Endothelial cell (in vitro differentiated cells): Measurements from ENCODE around the gene KRTAP10-3. TPM values are rescaled to one million over a fixed set of nuclear protein-coding genes. Genes with fewer than 3 reads are reported as not detected.
"Not testable (repeated sequence)": the region's sequence is repeated elsewhere in the genome, so short reads cannot be mapped to it uniquely, and the experiment has no call there.

ENCODE experiments used
- DNase-seq: peaks from one replicate; pipeline ENCODE4 v3.0.0; 2021; ENCODE audit warnings: low spot score
- H3K27ac Mint-ChIP-seq: one replicate; pipeline ENCODE4 v1.8.0; 2021; ENCODE audit warnings: mixed read lengths, inconsistent platforms; ENCODE audit not compliant: unreplicated experiment
- H3K27me3 Mint-ChIP-seq: one replicate; pipeline ENCODE4 v1.8.0; 2021; ENCODE audit warnings: mild to moderate bottlenecking, moderate library complexity, mixed read lengths, inconsistent platforms; ENCODE audit not compliant: unreplicated experiment
- H3K36me3 Mint-ChIP-seq: one replicate; pipeline ENCODE4 v1.8.0; 2021; ENCODE audit warnings: mild to moderate bottlenecking, low read depth, mixed read lengths, inconsistent platforms; ENCODE audit not compliant: unreplicated experiment
- H3K4me1 Mint-ChIP-seq: one replicate; pipeline ENCODE4 v1.8.0; 2021; ENCODE audit warnings: mild to moderate bottlenecking, mixed read lengths, inconsistent platforms; ENCODE audit not compliant: unreplicated experiment
- H3K4me3 Mint-ChIP-seq: one replicate; pipeline ENCODE4 v1.8.0; 2021; ENCODE audit warnings: mild to moderate bottlenecking, mixed read lengths, inconsistent platforms; ENCODE audit not compliant: unreplicated experiment
- H3K9me3 Mint-ChIP-seq: one replicate; pipeline ENCODE4 v1.8.0; 2021; ENCODE audit warnings: mixed read lengths, inconsistent platforms; ENCODE audit not compliant: unreplicated experiment
- total RNA-seq: library from RNA; stranded (reverse); fragmentation: NEBNext Ultra II Directional; extraction: Animal tissue kit (Norgen Biotek cat#: 25700); gene quantifications from one replicate; pipeline ENCODE4 v1.2.1, GENCODE V29; 2021; ENCODE audit not compliant: unreplicated experiment
- TF ChIP-seq, protein P1 (sequence below): fragments of 200-600 bp; sonication (generic); IDR thresholded peaks from one replicate; pipeline ENCODE4 v1.5.0; 2021; ENCODE audit warnings: antibody characterized with exemption; ENCODE audit not compliant: unreplicated experiment

KRTAP10-3 gene
- total RNA-seq, 1 donor from 2014 or later, result not detected

DNA sequence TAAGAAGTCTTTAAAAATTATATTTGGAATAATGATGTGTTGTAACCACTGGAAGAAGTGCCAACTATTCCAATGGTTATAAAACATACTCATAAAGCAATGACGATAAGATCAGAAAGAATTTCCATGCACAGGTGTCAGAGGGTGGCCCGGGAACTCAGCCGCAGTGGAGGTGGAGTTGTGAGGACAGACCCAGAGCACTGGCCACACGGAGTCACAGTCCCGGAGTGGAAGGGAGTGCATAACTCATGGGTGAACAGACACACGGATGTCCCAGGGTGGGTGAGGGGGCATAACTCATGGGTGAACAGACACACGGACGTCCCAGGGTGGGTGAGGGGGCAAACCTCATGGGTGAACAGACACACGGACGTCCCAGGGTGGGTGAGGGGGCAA lies 17.4 kb upstream of the KRTAP10-3 start:
- Mint-ChIP-seq H3K4me1 (peaks cover 4% of the 10 kb centered on the region), H3K9me3 (no peaks in the 10 kb centered on the region), H3K27me3 (peaks cover 15% of the 10 kb centered on the region), H3K27ac (no peak overlapping the region), H3K4me3 (no peak overlapping the region), H3K36me3 (peaks cover 10% of the 10 kb centered on the region)
- DNase-seq, result no peak
- TF ChIP-seq, protein P1, sequence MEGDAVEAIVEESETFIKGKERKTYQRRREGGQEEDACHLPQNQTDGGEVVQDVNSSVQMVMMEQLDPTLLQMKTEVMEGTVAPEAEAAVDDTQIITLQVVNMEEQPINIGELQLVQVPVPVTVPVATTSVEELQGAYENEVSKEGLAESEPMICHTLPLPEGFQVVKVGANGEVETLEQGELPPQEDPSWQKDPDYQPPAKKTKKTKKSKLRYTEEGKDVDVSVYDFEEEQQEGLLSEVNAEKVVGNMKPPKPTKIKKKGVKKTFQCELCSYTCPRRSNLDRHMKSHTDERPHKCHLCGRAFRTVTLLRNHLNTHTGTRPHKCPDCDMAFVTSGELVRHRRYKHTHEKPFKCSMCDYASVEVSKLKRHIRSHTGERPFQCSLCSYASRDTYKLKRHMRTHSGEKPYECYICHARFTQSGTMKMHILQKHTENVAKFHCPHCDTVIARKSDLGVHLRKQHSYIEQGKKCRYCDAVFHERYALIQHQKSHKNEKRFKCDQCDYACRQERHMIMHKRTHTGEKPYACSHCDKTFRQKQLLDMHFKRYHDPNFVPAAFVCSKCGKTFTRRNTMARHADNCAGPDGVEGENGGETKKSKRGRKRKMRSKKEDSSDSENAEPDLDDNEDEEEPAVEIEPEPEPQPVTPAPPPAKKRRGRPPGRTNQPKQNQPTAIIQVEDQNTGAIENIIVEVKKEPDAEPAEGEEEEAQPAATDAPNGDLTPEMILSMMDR, result no peak

DNA sequence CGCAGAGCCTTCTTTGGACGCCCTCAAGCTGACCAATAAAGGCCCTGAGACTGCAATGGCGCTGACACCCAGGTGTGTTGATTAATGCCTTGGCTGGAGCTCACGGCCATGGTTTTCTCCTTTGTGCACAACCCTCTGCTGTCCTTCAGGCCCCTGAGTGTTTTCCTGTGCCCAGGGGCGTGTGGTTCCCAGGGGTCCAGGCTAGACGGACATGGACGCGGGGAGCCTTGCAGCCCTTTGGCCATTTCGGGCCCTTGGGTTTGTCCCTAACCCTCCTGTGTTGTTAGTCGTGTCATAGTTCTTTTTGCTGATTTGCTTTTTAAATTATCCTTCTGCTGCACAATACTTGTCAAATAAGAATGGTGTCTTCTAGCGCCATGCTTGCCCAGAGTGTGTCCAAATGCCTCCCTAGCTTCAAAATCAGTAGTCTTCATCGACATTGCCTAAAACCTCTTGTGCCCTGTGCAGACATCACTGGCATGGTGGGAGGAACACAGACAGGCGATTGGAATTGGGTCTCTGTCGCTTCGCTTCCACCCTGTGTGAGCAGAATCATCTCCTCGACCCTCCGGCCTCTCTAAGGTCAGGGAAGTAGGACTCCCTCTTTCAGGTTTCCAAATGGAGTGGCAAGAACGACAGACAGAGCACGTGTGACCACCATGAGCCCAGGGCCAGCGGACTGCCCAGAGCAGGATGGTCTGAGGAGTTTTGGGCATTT lies 16.9 kb upstream of the KRTAP10-3 start:
- H3K36me3 Mint-ChIP-seq, result peaks cover 10% of the 10 kb centered on the region
- DNase-seq, result no peak
- TF ChIP-seq, protein P1, result no peak
- H3K9me3 Mint-ChIP-seq, result no peaks in the 10 kb centered on the region
- H3K27me3 Mint-ChIP-seq, result peaks cover 15% of the 10 kb centered on the region
- no peak overlapping the region for H3K27ac Mint-ChIP-seq
- H3K4me1 Mint-ChIP-seq, result peaks cover 4% of the 10 kb centered on the region
- no peak overlapping the region for H3K4me3 Mint-ChIP-seq

- DNase-seq, result no peak
- H3K27me3 Mint-ChIP-seq, result peaks cover 14% of the 10 kb centered on the region
- no peak overlapping the region for H3K4me3 Mint-ChIP-seq
These were observed 16.1 kb upstream of the KRTAP10-3 start for GRCh38 chr21:44574457-44575306.

GRCh38 chr21:44573630-44574456 lies 15.2 kb upstream of the KRTAP10-3 start, which contains the start of gene KRTAP10-4:
TSS of gene KRTAP10-4 (plus strand) at chr21:44573729. CDS start at chr21:44573759, 30 bp downstream.
- Mint-ChIP-seq H3K27me3 (peaks cover 12% of the 10 kb centered on the region), H3K36me3 (peaks cover 10% of the 10 kb centered on the region)
- not testable (repeated sequence) for H3K4me3 Mint-ChIP-seq, H3K27ac Mint-ChIP-seq, H3K9me3 Mint-ChIP-seq, H3K4me1 Mint-ChIP-seq, DNase-seq

More at GRCh38 chr21:44574457-44575306, 16.1 kb upstream of the KRTAP10-3 start:
- no peak overlapping the region for H3K27ac Mint-ChIP-seq
- TF ChIP-seq, protein P1, result no peak
- H3K36me3 Mint-ChIP-seq, result peaks cover 10% of the 10 kb centered on the region
- H3K4me1 Mint-ChIP-seq, result peaks cover 4% of the 10 kb centered on the region
- no peaks in the 10 kb centered on the region for H3K9me3 Mint-ChIP-seq

DNA sequence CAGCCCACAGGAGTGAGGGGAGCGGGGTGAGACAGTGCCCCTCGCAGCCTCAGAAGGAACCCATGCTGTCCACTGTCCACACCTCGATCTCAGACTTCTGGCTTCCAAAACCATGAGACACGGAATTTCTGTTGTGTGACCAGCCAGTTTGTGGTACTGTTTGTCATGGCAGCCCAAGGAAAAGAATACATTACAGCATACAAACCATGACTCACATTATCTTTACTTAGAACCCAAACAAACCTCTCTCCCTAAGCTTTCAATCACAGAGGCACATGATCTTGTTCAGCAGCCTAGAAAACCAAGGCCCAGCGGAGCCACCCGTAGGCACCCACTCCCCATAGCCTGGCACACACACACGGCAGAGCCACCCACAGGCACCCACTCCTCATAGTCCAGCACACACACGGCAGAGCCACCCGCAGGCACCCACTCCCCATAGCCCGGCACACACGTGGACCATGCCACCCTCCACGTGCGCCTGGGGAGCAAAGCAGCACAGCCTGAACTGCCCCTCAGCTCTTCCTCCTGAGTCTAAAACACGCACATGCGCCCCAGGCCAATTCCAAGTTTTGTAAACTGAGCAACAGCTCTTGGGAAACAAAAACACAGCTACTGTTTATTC lies 14.5 kb upstream of the KRTAP10-3 start:
- no peak overlapping the region for H3K4me3 Mint-ChIP-seq
- peaks cover 12% of the 10 kb centered on the region for H3K27me3 Mint-ChIP-seq
- TF ChIP-seq, protein P1, result no peak
- peaks cover 4% of the 10 kb centered on the region for H3K4me1 Mint-ChIP-seq
- no peaks in the 10 kb centered on the region for H3K9me3 Mint-ChIP-seq
- no peak overlapping the region for H3K27ac Mint-ChIP-seq
- no peak for DNase-seq
- peaks cover 10% of the 10 kb centered on the region for H3K36me3 Mint-ChIP-seq
